Measurements from ENCODE around the gene ABCB7.
"Not testable (repeated sequence)": the region's sequence is repeated elsewhere in the genome, so short reads cannot be mapped to it uniquely, and the experiment has no call there.

The ABCB7 gene

GRCh38 chrX:75155827-75156525, at the start of gene ABCB7:
TSS of gene ABCB7 (minus strand) at chrX:75156283. CDS start at chrX:75156272, 11 bp downstream.
- in situ Hi-C loops (cut with HindIII; ENCODE audit: low sequenced_read_pairs), result no loop called here

- in situ Hi-C loops (cut with HindIII; ENCODE audit: low sequenced_read_pairs), result not testable (repeated sequence)
Measured at GRCh38 chrX:75188415-75189206, 32.5 kb upstream of the ABCB7 start.

GRCh38 chrX:75181721-75182120, 25.6 kb upstream of the ABCB7 start:
- in situ Hi-C loops (cut with HindIII; ENCODE audit: low sequenced_read_pairs), result no loop called here

- in situ Hi-C loops (cut with HindIII; ENCODE audit: low sequenced_read_pairs), result not testable (repeated sequence)
Measured at GRCh38 chrX:75179536-75180293, 23.6 kb upstream of the ABCB7 start.

- in situ Hi-C loops (cut with HindIII; ENCODE audit: low sequenced_read_pairs), result not testable (repeated sequence)
Measured at GRCh38 chrX:75172257-75172890, 16.3 kb upstream of the ABCB7 start.

GRCh38 chrX:75158054-75158453, 2.0 kb upstream of the ABCB7 start:
- in situ Hi-C loops (cut with HindIII; ENCODE audit: low sequenced_read_pairs), result no loop called here

GRCh38 chrX:75156531-75156945, 455 bp upstream of the ABCB7 start:
- in situ Hi-C loops (cut with HindIII; ENCODE audit: low sequenced_read_pairs), result no loop called here

- in situ Hi-C loops (cut with HindIII; ENCODE audit: low sequenced_read_pairs), result no loop called here
Measured at GRCh38 chrX:75155447-75155826, 646 bp downstream of the ABCB7 start.

- in situ Hi-C loops (cut with HindIII; ENCODE audit: low sequenced_read_pairs), result no loop called here
Measured at GRCh38 chrX:75154871-75155270, 1.2 kb downstream of the ABCB7 start.

- in situ Hi-C loops (cut with HindIII; ENCODE audit: low sequenced_read_pairs), result no loop called here
Measured at GRCh38 chrX:75151827-75152592, 4.1 kb downstream of the ABCB7 start.

- in situ Hi-C loops (cut with HindIII; ENCODE audit: low sequenced_read_pairs), result no loop called here
Measured at GRCh38 chrX:75149654-75150053, 6.4 kb downstream of the ABCB7 start.

GRCh38 chrX:75132672-75133071, 23.4 kb downstream of the ABCB7 start:
- in situ Hi-C loops (cut with HindIII; ENCODE audit: low sequenced_read_pairs), result no loop called here

GRCh38 chrX:75131973-75132627, 24.0 kb downstream of the ABCB7 start:
- in situ Hi-C loops (cut with HindIII; ENCODE audit: low sequenced_read_pairs), result no loop called here

- in situ Hi-C loops (cut with HindIII; ENCODE audit: low sequenced_read_pairs), result not testable (repeated sequence)
Measured at GRCh38 chrX:75129069-75129468, 27.0 kb downstream of the ABCB7 start.

GRCh38 chrX:75118296-75118695, 37.8 kb downstream of the ABCB7 start:
- in situ Hi-C loops (cut with HindIII; ENCODE audit: low sequenced_read_pairs), result no loop called here

GRCh38 chrX:75115707-75116413, 40.2 kb downstream of the ABCB7 start:
- in situ Hi-C loops (cut with HindIII; ENCODE audit: low sequenced_read_pairs), result no loop called here

GRCh38 chrX:75114638-75115037, 41.4 kb downstream of the ABCB7 start:
- in situ Hi-C loops (cut with HindIII; ENCODE audit: low sequenced_read_pairs), result no loop called here

GRCh38 chrX:75113664-75114063, 42.4 kb downstream of the ABCB7 start:
- in situ Hi-C loops (cut with HindIII; ENCODE audit: low sequenced_read_pairs), result no loop called here

- in situ Hi-C loops (cut with HindIII; ENCODE audit: low sequenced_read_pairs), result no loop called here
Measured at GRCh38 chrX:75107863-75108509, 48.1 kb downstream of the ABCB7 start.

Data from DLD1 (cell line).